Uterus (tissue), 2 donors: ENCODE measurements around the gene KIRREL2.
"Not testable (repeated sequence)": the region's sequence is repeated elsewhere in the genome, so short reads cannot be mapped to it uniquely, and the experiment has no call there.

Experiments
- POLR2A ChIP-seq, 2 donors: fragments of 450-650 bp; IDR thresholded peaks; one replicate each; pipeline ENCODE4 v1.6.1; 2016; ENCODE audit warnings: antibody characterized with exemption in 2 of 2, mild to moderate bottlenecking in 1 of 2, moderate library complexity in 1 of 2
- TF ChIP-seq, protein P1 (sequence below), 4 experiments: fragments of 200-600 bp in 2 of 4; fragments of 450-650 bp in 2 of 4; sonication (generic) in 2 of 4; IDR thresholded peaks; one replicate each; pipeline ENCODE4 v1.5.1; 2016 to 2019; ENCODE audit warnings: antibody characterized with exemption in 4 of 4, mild to moderate bottlenecking in 2 of 4, moderate library complexity in 1 of 4

DNA sequence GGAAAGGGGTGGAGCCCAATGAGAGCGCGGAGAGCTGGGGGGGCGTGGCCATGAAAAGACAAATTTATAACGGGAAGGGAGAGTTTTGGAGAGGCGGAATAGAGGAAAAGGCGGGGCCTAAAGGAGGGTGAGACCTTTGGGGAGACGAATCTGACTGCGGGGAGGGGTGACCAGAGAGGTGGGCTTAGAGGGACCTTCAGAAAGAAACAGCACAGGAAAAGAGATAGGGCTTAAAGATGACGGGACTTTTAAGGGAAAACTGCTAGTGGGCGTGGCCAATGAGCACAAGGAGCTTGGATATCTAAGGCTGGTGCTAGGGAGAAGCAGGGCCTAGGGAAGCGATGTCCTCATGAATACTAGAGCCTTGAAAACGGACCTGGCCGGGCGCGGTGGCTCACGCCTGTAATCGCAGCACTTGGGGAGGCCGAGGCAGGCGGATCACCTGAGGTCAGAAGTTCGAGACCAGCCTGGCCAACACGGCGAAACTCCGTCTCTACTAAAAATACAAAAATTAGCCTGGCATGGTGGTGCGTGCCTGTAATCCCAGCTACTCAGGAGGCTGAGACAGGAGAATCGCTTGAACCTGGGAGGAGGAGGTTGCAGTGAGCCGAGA, 13.5 kb downstream of the KIRREL2 start:
- TF ChIP-seq, protein P1, sequence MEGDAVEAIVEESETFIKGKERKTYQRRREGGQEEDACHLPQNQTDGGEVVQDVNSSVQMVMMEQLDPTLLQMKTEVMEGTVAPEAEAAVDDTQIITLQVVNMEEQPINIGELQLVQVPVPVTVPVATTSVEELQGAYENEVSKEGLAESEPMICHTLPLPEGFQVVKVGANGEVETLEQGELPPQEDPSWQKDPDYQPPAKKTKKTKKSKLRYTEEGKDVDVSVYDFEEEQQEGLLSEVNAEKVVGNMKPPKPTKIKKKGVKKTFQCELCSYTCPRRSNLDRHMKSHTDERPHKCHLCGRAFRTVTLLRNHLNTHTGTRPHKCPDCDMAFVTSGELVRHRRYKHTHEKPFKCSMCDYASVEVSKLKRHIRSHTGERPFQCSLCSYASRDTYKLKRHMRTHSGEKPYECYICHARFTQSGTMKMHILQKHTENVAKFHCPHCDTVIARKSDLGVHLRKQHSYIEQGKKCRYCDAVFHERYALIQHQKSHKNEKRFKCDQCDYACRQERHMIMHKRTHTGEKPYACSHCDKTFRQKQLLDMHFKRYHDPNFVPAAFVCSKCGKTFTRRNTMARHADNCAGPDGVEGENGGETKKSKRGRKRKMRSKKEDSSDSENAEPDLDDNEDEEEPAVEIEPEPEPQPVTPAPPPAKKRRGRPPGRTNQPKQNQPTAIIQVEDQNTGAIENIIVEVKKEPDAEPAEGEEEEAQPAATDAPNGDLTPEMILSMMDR (IDR thresholded peaks at IDR 0.05), result not testable (repeated sequence)
- not testable (repeated sequence) for TF ChIP-seq POLR2A (IDR thresholded peaks at IDR 0.05)
